ENCODE data around the gene SRC.

GRCh38 chr20:37315021-37315451 lies 30.9 kb upstream of the SRC start:
- TF ChIP-seq CTCF (IDR thresholded peaks at IDR 0.05; ENCODE audit: extremely low read depth in 1 of 2, insufficient read depth in 1 of 2, low read depth in 1 of 2, low read length in 2 of 2) (no peak), POLR2AphosphoS5 (IDR thresholded peaks at IDR 0.05; ENCODE audit: insufficient read depth, low read depth, low read length) (no peak), EZH2 (IDR thresholded peaks at IDR 0.05; ENCODE audit: borderline replicate concordance, low read depth, low read length, severe bottlenecking) (no peak), POLR2A (IDR thresholded peaks at IDR 0.05; ENCODE audit: low read depth, low read length) (no peak), MAX (IDR thresholded peaks at IDR 0.05; ENCODE audit: insufficient read depth, insufficient read length) (no peak), FOS (IDR thresholded peaks at IDR 0.05; ENCODE audit: borderline replicate concordance, insufficient read depth, low read length) (no peak), GATA2 (IDR thresholded peaks at IDR 0.05; ENCODE audit: insufficient read depth, insufficient read length, low read depth, low read length) (no peak), JUN (IDR thresholded peaks at IDR 0.05; ENCODE audit: borderline replicate concordance, insufficient read depth, insufficient read length, low read depth) (no peak), MYC (IDR thresholded peaks at IDR 0.05; ENCODE audit: low read depth, low read length) (no peak)

Data from endothelial cell of umbilical vein (primary cell).